HepG2 (cell line): ENCODE measurements around the gene KNL1. TPM values are rescaled to one million over a fixed set of nuclear protein-coding genes. Genes with fewer than 3 reads are reported as not detected.

Source experiments
- ATAC-seq: fragments of 200-7000 bp; cut with Tn5 transposase; 3 replicates; pipeline ENCODE4 v1.9.1; 2020; ENCODE audit warnings: mild to moderate bottlenecking, moderate library complexity
- BruUV-seq: library from RNA; stranded (reverse); fragments of 400-500 nt; replicated peaks from 2 replicates; lab custom pipeline; 2021; lab: Mats Ljungman, UMichigan
- CTCF ChIA-PET: fragments of 300-600 bp; formaldehyde crosslinking; extraction: SDS; loops from one replicate; lab custom pipeline; 2021; ENCODE audit warnings: low total read pairs, inconsistent platforms, low intra/inter-chr PET ratio; lab: Yijun Ruan, JAX
- POLR2A ChIA-PET: fragments of 350-600 bp; sonication (Branson Sonifier 250); formaldehyde crosslinking; loops from one replicate; lab custom pipeline; 2020; ENCODE audit warnings: antibody characterized with exemption, inconsistent platforms; lab: Yijun Ruan, JAX
- DNase-seq: peaks from one replicate; pipeline ENCODE4 v3.0.0-alpha.2; 2015; ENCODE audit warnings: low spot score
- FAIRE-seq: peaks from 3 replicates; lab custom pipeline; 2011; peaks lifted over from hg19 to GRCh38; lab: Jason Lieb, UNC
- H2AFZ ChIP-seq: one replicate; pipeline ENCODE4 v1.6.1; 2011; ENCODE audit warnings: low read length, inconsistent platforms
- H3K27ac ChIP-seq: fragments of 300-600 bp; 3 replicates; pipeline ENCODE4 v1.8.0; 2011; ENCODE audit warnings: mixed run types, mild to moderate bottlenecking, mixed read lengths, low read length, inconsistent platforms; ENCODE audit not compliant: insufficient read depth; ENCODE audit errors: extremely low read length
- H3K27me3 ChIP-seq, 2 experiments: fragments of 200-600 bp in 1 of 2; 2 replicates in 1 of 2; 3 replicates in 1 of 2; pipeline versions ENCODE4 v1.6.0 to v1.8.0; 2011; ENCODE audit warnings: low read length in 2 of 2, mild to moderate bottlenecking in 2 of 2, moderate library complexity in 2 of 2, inconsistent platforms in 1 of 2; ENCODE audit not compliant: insufficient read depth in 2 of 2, control insufficient read depth in 1 of 2
- H3K36me3 ChIP-seq, 2 experiments: fragments of 200-600 bp in 1 of 2; replicated peaks in 1 of 2; 2 replicates in 1 of 2; 3 replicates in 1 of 2; pipeline versions ENCODE4 v1.5.1 to v1.8.0; 2011; ENCODE audit warnings: low read length in 2 of 2, inconsistent platforms in 1 of 2; ENCODE audit not compliant: insufficient read depth in 2 of 2, control insufficient read depth in 1 of 2
- H3K4me1 ChIP-seq: 2 replicates; pipeline ENCODE4 v1.5.1; 2012; ENCODE audit warnings: low read length, inconsistent platforms; ENCODE audit not compliant: insufficient read depth
- H3K4me2 ChIP-seq: 2 replicates; pipeline ENCODE4 v1.6.0; 2011; ENCODE audit warnings: low read depth, low read length, inconsistent platforms
- H3K4me3 ChIP-seq, 3 experiments: fragments of 200-600 bp in 1 of 3; sonication (generic), shearing (Covaris generic) in 1 of 3; replicated peaks in 1 of 3; 2 replicates each; pipeline ENCODE4 v1.5.1; 2011 to 2016; ENCODE audit warnings: low read length in 3 of 3, inconsistent platforms in 2 of 3, low read depth in 2 of 3, mild to moderate bottlenecking in 2 of 3, control low read depth in 1 of 3, mixed read lengths in 1 of 3; ENCODE audit not compliant: insufficient read depth in 1 of 3
- H3K79me2 ChIP-seq: one replicate; pipeline ENCODE4 v1.6.1; 2011; ENCODE audit warnings: low read length, inconsistent platforms; ENCODE audit not compliant: insufficient read depth
- H3K9ac ChIP-seq: 2 replicates; pipeline ENCODE4 v1.6.0; 2011; ENCODE audit warnings: mild to moderate bottlenecking, low read depth, low read length, inconsistent platforms; ENCODE audit not compliant: insufficient read depth
- H3K9me3 ChIP-seq: 2 replicates; pipeline ENCODE4 v1.5.1; 2012; ENCODE audit warnings: mild to moderate bottlenecking, low read length
- H4K20me1 ChIP-seq: 2 replicates; pipeline ENCODE4 v1.6.0; 2011; ENCODE audit warnings: inconsistent platforms, mild to moderate bottlenecking, low read length, moderate library complexity; ENCODE audit not compliant: insufficient read depth
- ATRX ChIP-seq: sonication (generic); formaldehyde crosslinking; IDR thresholded peaks from 2 replicates; pipeline ENCODE4 v1.4.0; 2020; ENCODE audit warnings: missing genetic modification reagents, borderline replicate concordance
- CBFB ChIP-seq: sonication (generic); formaldehyde crosslinking; IDR thresholded peaks from 2 replicates; pipeline ENCODE4 v1.4.0; 2020; ENCODE audit warnings: missing genetic modification reagents
- KLF16 ChIP-seq, 2 experiments: sonication (generic) in 1 of 2; formaldehyde crosslinking in 1 of 2; IDR thresholded peaks; 2 replicates each; pipeline versions ENCODE4 v1.6.1 to v1.8.0; 2016 to 2023; ENCODE audit warnings: missing genetic modification reagents in 2 of 2, missing compliant biosample characterization in 1 of 2
- PHF5A ChIP-seq: IDR thresholded peaks from one replicate; pipeline ENCODE4 v1.6.1; 2018; ENCODE audit warnings: low read depth, missing genetic modification reagents; ENCODE audit not compliant: unreplicated experiment
- RBM39 ChIP-seq: fragments of 200-400 bp; formaldehyde crosslinking; IDR thresholded peaks from one replicate; pipeline ENCODE4 v1.6.1; 2018; ENCODE audit warnings: antibody characterized with exemption, mild to moderate bottlenecking, low read depth, low read length; ENCODE audit not compliant: poor library complexity, severe bottlenecking
- REXO4 ChIP-seq: sonication (generic); formaldehyde crosslinking; IDR thresholded peaks from 2 replicates; pipeline ENCODE4 v1.8.0; 2022; ENCODE audit warnings: missing genetic modification reagents, mild to moderate bottlenecking, borderline replicate concordance
- TBX2 ChIP-seq: sonication (generic); formaldehyde crosslinking; IDR thresholded peaks from 2 replicates; pipeline ENCODE4 v1.5.0; 2020; ENCODE audit warnings: missing genetic modification reagents, mild to moderate bottlenecking, borderline replicate concordance
- TCF7L2 ChIP-seq: IDR thresholded peaks from 2 replicates; pipeline ENCODE4 v1.6.1; 2011; ENCODE audit warnings: mild to moderate bottlenecking, low read depth, low read length, moderate library complexity
- ZFP1 ChIP-seq: IDR thresholded peaks from 2 replicates; pipeline ENCODE4 v1.6.1; 2016
- ZNF138 ChIP-seq: sonication (generic); formaldehyde crosslinking; IDR thresholded peaks from 2 replicates; pipeline ENCODE4 v1.5.0; 2020; ENCODE audit warnings: mild to moderate bottlenecking, low read depth, missing genetic modification reagents
- ZNF33B ChIP-seq: sonication (generic); formaldehyde crosslinking; IDR thresholded peaks from 2 replicates; pipeline ENCODE4 v1.5.1; 2020; ENCODE audit warnings: mild to moderate bottlenecking, missing genetic modification reagents
- ZNF446 ChIP-seq: sonication (generic); formaldehyde crosslinking; IDR thresholded peaks from 2 replicates; pipeline ENCODE4 v1.5.0; 2020; ENCODE audit warnings: mild to moderate bottlenecking, missing genetic modification reagents
- WGBS: methylation state at CpG from one replicate; pipeline ENCODE4 v1.1.6; 2017; ENCODE audit warnings: low lambda C conversion rate; 5-methylcytosine and 5-hydroxymethylcytosine counted together
- in situ Hi-C: cut with HindIII; loops from 2 replicates; pipeline ENCODE4 v1.10.0; 2017; ENCODE audit warnings: low pct_unique_long_range_greater_than_20kb; ENCODE audit not compliant: extremely low pct_ligation_motif_present
- intact Hi-C: fragments of 100-400 bp; cut with micrococcal nuclease; formaldehyde crosslinking; loops from one replicate; pipeline ENCODE4 v1.10.0; 2022; ENCODE audit not compliant: unreplicated experiment
- polyA plus RNA-seq, 8 experiments: library from polyadenylated mRNA; depleted of rRNA in 3 of 8; stranded (reverse) in 7 of 8; unstranded in 1 of 8; fragments of >200 nt; fragmentation: Illumina TruSeq in 4 of 8; extraction: Trizol in 4 of 8; gene quantifications; 2 replicates each; pipeline versions ENCODE4 v1.2.1 to v1.2.3, GENCODE V29; 2011 to 2016; ENCODE audit warnings: low read depth in 4 of 8, missing spikeins in 1 of 8, mixed read lengths in 1 of 8; ENCODE audit not compliant: insufficient read depth in 1 of 8
- total RNA-seq, 5 experiments: library from RNA; depleted of rRNA; stranded (reverse); fragments of >200 nt; fragmentation: Illumina TruSeq; extraction: Trizol; gene quantifications; 2 replicates each; pipeline ENCODE4 v1.2.3, GENCODE V29; 2016; ENCODE audit warnings: low read depth in 1 of 5
- TF ChIP-seq, protein P1 (sequence below): sonication (generic); formaldehyde crosslinking; IDR thresholded peaks from 2 replicates; pipeline ENCODE4 v1.9.0; 2021; ENCODE audit warnings: missing genetic modification reagents, mild to moderate bottlenecking, borderline replicate concordance

Gene KNL1
- total and polyA plus RNA-seq, 2 of the 13 experiments (the other 11 are each of a cell fraction or from before 2014, with no cell fraction given), result 8.0 to 21.4 TPM

DNA sequence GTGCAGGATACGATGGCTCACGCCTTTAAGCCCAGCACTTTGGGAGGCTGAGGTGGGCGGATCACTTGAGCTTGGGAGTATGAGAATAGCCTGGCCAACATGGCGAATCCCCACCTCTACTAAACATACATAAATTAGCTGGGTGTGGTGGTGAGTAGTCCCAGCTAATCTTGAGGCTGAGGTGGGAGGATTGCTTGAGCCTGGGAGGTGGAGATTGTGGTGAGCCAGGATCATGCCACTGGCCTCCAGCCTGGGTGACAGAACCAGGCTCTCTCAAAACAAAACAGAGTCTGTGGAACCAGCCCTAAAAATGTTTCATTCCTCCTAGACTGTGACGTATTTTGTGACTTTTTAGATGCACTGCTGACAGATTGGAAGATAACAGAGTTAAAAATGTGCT lies 66.6 kb downstream of the KNL1 start:
- TF ChIP-seq TBX2 (CRISPR knock-in tag) (no peak), TCF7L2 (no peak), RBM39 (no peak), CBFB (no peak), REXO4 (no peak), PHF5A (CRISPR knock-in tag) (no peak), ATRX (no peak), ZNF138 (CRISPR knock-in tag) (no peak), ZNF33B (no peak), ZNF446 (CRISPR knock-in tag) (no peak), ZFP1 (CRISPR knock-in tag) (no peak), KLF16 (CRISPR knock-in tag; IDR thresholded peaks at IDR 0.05) (no peak)
- TF ChIP-seq, protein P1, sequence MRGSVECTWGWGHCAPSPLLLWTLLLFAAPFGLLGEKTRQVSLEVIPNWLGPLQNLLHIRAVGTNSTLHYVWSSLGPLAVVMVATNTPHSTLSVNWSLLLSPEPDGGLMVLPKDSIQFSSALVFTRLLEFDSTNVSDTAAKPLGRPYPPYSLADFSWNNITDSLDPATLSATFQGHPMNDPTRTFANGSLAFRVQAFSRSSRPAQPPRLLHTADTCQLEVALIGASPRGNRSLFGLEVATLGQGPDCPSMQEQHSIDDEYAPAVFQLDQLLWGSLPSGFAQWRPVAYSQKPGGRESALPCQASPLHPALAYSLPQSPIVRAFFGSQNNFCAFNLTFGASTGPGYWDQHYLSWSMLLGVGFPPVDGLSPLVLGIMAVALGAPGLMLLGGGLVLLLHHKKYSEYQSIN (CRISPR knock-in tag), result no peak
- TF ChIP-seq, all 625 proteins: peak for 0
- ChIA-PET POLR2A (no interaction called here), CTCF (no interaction called here)
- peaks cover 1 to 23% of the 10 kb centered on the region in 2 experiments; a peak in 4 of 5 replicates for H3K36me3 ChIP-seq
- H3K79me2 ChIP-seq, result no peaks in the 10 kb centered on the region
- H2AFZ ChIP-seq, result no peak overlapping the region
- H3K4me3 ChIP-seq, result no peak overlapping the region
- in situ Hi-C loops (no loop called here), intact Hi-C loops (no loop called here)
- FAIRE-seq, result no peak
- DNase-seq, result no peak
- no peak overlapping the region for H3K9ac ChIP-seq
- no TSS peak for BruUV-seq
- H4K20me1 ChIP-seq, result no peaks in the 10 kb centered on the region
- no peaks in the 10 kb centered on the region for H3K4me1 ChIP-seq
- whole genome bisulfite sequencing, result 98% methylated on average over 5 of the region's 5 CpGs
- H3K9me3 ChIP-seq, result no peaks in the 10 kb centered on the region
- H3K27ac ChIP-seq, result no peak overlapping the region
- no peaks in the 10 kb centered on the region for H3K27me3 ChIP-seq
- ATAC-seq, result no peak
- H3K4me2 ChIP-seq, result no peak overlapping the region
